HG03521 (cell line): ENCODE data around the gene ASB4.
"Not testable (repeated sequence)": the region's sequence is repeated elsewhere in the genome, so short reads cannot be mapped to it uniquely, and the experiment has no call there.

Source experiments
- ATAC-seq: cut with Tn5 transposase; IDR thresholded peaks from one replicate; pipeline ENCODE4 v1.9.1; 2021; ENCODE audit warnings: mild to moderate bottlenecking, moderate library complexity; ENCODE audit not compliant: unreplicated experiment

ASB4 gene

DNA sequence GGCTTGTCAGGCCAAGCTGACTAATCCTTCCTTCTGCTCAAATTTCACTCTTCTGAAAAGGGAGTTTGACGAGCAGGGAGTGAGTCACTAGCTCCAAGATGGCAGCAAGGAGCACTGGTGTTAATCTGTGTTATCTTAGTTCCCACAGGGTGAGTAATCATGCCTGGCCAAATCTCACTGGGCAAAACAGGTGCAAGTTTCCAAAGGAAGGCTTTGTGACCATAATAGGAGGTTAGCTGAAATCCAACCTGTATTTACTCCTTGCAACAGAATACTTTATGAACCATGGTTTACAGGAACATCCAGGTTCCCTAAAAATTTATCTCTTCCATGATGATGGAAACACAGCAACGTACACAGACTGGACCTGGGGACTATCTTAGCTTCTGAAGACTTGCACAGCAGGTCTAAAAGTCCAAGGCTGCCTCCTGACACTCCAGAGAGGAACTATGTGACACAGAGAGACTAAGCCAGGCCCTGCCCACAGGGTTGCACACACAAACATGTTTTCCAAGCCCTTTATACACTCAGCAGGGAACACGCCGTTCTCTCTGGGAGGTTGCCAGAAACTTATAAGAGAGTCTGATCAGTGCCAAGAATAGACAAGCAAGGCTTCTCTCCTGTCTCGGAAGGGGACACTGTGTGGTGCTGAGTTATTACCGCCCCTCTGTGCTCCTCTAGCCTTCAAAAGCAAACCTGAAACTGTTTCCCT lies 64.2 kb downstream of the ASB4 start:
- ATAC-seq: no peak

DNA sequence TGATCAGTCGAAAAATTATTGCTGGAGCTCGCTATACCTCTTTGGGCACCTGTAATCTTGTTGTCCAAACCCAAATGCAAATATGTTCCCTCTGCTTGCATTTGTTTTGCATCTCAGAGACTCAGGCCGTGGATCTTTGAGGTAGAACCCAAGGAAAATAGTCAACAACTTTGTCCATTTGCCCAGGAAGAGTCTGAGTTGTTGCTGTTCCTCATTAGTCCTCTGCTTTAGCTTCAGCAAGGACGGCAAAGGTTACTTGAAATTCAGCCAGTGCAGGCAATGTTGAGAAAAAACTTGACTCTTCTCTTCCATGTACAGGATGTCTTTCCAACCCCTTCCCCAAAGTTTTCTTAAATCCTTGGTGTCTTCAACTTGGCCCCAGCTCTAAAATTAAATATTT lies 64.8 kb downstream of the ASB4 start:
- ATAC-seq: no peak

DNA sequence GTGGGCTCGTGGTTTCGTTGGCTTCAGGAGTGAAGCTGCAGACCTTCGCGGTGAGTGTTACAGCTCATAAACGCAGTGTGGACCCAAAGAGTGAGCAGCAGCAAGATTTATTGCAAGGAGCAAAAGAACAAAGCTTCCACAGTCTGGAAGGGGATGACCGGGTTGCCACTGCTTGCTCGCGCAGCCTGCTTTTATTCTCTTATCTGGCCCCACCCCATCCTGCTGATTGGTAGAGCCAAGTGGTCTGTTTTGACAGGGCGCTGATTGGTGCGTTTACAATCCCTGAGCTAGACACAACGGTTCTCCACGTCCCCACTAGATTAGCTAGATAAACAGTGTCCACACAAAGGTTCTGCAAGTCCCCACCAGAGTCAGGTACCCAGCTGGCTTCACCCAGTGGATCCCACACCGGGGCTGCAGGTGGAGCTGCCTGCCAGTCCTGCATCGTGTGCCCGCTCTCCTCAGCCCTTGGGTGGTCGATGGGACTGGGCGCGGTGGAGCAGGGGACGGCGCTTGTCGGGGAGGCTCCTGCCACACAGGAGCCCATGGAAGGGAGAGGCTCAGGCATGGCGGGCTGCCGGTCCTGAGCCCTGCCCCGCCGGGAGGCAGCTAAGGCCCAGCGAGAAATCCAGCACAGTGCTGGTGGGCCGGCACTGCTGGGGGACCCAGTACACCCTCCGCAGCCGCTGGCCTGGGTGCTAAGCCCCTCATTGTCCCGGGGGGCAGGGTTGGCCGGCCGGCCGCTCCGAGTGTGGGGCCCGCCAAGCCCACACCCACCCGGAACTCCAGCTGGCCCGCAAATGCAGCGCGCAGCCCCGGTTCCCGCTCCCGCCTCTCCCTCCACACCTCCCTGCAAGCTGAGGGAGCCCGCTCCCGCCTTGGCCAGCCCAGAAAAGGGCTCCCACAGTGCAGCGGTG lies 66.5 kb downstream of the ASB4 start:
- not testable (repeated sequence) for ATAC-seq

DNA sequence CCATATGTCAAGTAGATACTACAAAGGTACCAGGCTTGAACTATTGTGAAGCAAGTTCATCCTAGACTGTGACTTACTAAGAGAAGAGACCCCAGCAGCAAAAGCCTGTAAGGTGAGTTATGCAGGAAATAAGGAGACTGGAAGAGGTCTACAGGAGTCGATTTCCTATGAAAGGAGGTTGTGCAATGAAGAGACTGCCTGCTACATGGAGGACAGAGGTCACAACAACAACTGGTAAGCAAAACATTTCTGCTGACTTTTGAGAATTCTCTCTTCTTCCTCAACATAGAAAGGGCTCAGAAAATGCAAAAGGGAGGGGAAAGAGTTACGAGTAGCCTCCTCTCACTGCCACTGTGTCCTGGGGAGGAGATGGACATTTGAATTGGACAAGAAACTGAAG lies 68.2 kb downstream of the ASB4 start:
- ATAC-seq: no peak

DNA sequence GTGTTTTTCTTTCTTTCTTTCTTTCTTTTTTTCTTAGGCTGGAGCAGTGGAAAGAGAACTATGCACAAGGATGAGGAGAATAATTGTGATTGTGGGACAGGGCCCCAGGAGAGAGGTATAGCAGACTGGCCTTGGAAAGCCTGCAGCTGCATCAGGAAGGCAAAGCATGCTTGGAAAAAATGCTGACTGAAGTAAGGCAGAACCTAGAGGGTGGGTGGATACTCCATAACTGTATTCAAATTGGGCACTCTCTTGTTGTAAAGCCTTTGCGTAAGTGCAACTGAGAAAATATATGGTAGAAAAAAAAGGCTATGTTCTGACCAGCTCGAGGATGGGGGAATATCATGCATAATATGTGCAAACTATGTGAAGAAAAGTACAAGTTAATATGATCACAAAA lies 71.0 kb downstream of the ASB4 start:
- no peak for ATAC-seq

DNA sequence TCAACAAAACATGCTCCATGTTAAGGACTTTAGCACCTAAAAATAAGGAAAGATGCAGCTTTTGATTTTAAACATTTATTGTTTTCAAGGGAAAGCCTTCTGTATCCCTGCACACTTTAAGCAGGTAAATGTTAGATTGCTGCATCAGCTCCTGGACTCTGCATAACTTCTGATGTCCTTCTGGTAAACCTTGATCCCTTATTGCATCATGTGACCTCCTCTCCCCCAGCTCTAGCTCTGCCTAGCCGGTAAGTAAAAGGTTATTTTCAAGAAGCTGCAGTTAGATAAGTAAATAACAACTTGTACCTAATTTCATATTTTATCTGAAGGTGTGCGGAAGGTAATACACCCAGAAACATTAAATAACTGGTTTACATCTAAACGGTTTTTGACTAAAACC lies 73.1 kb downstream of the ASB4 start:
- ATAC-seq: no peak

DNA sequence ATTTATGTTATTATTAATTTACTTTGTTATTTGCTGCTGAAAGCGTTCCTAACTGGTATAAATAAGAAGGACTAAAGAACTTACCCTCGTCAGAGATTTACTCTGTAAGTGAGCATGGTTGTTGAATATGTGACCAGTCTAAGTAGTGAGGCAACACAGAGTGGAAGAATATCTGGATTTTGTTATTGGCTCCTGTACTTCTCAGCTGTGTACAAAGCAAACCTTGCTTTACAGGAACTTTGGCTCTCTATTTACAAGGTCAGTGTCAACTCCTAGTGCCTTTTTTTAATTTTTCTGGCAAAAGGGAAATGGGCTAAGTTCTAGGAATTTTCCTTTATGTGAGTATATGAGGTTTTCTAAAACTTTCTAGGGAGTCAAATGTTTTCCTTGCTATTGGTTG lies 74.9 kb downstream of the ASB4 start:
- no peak for ATAC-seq

DNA sequence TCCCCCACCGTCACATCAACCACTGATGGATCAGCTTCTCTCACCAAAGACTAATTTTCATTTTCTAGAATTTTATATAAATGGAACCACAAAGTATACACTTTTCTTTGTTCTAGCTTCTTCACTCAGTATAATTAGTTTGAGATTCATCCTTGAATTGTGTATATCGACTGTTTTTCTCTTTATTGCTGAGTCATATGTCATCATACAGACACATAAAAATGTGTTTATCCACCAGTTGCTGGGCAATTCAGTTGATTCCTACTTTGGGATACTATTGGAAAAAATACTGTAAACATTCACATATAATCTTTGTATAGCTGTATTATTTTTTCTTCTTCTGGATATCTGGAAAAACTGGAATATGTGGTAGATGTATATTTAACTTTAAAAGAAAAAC lies 84.0 kb downstream of the ASB4 start:
- no peak for ATAC-seq

DNA sequence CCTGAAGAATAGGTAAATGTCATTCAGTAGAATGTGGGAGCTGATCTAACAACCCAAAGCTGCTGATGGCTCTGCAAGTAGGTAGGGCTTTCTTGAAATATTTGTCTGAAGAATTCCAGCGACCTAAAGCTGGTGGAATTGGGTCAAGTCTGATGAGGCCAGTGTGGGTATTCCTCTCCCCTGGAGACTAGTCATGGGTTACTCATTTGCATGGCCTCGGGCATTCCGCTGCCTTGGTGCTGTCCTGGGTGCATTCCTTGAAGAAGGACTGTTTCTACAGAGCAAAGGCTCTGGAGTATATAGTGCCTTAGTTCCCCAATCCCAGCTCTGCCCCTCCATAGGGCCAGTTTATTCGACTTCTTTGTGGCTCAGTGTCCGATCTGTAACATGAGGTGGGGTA lies 91.4 kb downstream of the ASB4 start:
- no peak for ATAC-seq

DNA sequence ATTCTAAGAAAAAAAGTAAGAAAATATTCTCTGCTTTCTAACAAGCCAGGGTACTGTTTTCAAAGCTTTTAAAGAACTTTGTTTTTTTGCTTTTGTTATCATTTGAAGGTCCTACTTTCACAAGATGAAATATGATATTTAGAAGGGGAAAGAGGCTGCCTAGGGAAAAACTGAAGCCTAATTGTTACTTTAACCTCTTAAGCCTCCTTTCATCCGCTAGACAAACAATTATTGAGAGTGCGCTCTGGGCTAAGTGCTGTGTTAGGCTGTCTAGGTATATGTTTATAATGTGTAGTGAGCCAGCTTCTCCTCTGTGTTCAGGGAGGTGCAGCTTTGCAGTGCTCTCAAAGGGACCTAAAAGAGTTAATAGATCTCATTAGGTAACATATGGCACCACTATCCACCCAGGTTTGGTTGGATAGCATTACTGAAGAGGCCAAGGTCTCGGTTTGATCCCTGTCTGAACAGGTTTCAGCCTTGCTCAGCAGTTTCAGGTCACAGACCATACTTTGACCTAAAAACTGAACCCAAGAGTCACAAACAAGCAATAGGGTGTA lies 92.6 kb downstream of the ASB4 start:
- ATAC-seq: no peak

DNA sequence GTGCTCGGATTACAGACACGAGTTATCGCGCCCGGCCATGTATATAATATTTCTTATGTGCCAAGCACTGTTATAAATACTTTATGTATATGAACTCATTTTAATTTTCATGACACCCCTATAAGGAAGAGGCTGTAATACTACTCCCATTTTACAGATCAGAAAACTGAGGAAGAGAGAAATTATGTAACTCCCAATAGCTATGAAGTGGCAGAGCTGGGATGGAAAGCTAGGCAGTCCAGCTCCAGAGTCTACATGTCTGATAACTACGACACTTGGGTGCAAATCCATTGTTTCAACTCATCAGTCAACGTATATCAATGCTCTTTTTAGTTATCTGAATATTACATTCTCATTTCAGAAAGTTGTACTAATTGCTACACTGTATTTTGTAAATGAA lies 93.6 kb downstream of the ASB4 start:
- ATAC-seq: no peak

DNA sequence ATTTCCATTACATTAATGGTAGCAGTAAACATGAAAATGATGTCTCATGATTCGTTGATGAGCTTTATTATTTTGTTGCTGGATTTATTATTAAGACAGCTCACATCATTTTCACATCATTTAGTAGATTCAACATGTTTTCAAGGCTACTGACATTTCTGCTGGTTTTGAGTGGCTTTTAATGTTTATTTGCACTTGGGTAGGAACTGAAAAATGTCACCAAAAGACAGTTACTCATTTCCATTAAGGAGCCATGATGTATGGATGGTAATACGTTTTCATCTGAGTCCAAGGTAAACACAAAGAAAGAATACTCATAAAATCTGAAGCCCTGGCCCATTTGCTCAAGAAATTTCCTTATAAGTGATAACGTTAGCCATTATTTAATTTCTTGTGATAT lies 95.7 kb downstream of the ASB4 start:
- no peak for ATAC-seq

DNA sequence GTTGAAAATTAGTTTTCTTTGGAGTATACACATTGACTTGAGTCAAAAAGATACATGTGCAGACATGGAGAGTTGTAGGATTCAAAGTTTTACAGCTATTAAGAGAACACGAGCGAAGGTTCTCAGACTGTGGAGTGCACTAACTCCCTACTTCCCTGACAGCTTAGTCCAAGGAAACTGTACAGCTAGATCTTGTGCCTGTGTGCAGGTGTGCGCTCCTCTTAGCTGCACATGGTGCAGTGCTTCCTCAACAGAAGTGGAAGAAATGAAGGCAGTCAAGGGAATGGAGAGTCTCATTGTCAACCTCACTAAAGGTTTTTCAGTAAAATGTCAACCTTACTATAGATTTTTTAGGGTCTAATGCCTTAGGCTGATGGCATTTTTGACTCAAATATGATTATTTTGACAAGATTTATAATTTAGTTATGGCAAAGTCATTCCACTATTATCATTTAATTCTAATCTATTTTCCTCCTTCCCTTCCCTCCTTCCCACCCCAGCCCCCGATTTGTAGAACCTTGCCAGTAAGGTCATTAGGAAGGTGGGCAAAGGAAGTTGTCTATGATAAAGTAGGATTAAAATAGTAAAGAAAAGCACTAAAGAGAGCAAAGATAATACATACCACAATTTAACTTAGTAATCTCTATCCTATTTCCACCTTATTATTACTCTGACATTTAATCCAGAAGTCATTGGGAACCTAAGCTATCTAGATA lies 97.0 kb downstream of the ASB4 start:
- no peak for ATAC-seq

DNA sequence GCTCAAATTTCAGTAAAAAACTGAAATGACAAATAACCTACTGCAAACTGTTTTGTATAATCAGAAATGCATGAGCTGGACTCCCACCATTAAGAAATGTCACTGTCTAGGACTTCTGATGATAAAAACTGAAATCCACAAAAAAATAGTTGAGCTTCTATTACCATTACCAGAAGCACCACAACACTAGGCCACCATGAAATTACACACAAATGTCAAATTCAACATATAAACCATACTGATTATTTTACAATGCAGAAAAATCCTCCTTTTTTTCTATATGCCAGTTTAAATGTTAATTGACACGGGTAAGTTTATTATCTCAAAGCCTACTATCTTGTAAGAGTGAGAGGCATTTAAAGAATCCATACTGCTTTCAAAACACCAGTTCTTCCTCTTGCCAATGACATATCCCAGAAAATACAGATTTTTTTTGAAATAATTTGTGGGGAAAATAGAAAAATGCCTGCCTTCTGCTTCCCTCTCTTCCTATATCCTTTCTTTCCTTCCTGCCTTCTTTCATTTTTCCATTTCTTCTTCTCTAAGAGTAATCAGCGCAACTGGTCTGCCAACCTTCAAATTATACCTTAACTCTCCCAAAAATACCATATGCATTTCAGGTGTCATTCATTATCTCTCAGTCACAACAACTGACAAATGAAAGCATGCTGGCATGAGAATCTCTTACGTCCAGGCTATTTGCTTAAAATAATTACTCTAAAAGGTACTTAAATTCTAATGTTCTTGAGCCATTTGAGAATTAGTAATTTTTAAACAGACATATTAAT lies 98.3 kb downstream of the ASB4 start:
- ATAC-seq: no peak

DNA sequence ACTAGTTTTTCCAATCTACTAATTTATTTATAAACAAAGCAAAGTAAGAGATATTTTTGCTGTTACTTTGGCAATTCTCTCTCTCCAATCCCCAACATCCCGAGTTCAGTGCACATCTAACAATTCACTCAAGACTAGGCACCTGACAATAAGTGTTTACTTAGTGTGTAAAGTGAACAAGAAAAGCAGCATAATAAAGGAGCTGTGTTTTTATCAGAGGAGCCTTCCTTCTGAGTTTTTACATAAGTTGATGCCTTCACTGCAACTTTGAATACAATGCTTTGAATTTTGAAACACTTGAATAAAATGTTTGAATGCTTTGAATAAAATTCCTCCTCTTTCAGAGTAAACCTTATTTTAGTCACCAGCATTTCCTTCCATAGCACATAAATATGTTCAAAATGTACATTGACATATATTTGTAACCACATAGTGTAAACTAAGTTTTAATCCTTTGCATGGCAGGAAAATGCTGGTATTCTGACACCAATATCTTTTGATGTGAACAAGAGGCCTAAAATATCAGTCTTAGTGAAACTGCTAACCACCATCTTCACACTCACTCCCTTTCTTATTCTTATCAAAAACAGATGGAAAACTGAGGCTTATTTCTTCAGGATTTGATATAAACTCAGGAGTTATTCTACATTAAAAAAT lies 99.2 kb downstream of the ASB4 start:
- ATAC-seq: no peak

DNA sequence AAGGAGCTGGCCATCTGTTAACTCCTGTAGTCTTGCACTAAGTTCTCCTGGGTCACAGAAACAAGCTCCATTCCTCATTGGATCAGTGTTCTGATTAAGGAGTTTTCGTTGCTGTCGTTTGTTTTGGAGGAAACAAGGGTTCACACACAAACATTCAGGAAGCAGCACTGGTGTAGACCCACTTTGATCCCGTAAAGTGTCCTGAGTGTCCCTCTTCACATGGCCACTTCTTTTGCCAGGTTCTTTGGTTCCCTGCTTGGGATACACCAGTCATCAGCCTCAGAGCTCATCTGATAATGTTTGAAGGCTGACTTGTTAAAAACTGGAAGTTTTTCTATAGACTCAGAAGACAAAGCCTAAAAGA lies 99.7 kb downstream of the ASB4 start:
- no peak for ATAC-seq

DNA sequence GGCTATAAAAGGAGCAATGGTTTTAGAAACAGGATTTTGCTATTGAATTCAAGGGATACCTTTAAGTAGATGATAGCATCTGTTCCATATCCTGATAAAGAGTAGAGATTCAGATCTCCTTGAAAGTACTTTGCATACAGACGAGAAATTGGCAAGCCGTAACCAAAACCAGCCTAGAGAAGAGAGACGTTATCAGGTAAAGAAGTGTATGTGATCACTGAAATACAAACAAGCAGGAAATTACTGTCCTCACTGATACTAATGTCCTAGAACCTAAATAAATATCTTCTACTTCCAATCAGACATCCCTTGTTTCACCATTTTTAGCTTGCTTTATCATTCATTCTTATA lies 101.2 kb downstream of the ASB4 start:
- no peak for ATAC-seq

DNA sequence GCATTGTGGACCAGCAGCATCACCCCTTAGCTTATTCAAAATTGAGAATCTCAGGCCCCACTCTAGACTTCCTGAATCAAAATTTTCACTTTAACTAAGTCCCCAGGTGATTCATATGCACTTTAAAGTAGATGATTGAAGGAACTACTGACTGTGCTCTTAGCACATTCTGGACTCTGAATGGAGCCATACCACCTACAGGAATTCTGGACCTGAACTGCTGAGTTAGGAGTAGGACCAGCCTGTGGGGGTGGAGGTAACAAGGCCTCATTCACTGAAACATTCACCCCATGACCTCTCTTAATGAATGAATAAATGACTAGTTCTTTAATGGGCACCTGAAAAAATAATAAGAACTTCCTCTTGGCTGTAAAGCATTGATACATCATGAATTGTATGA lies 103.3 kb downstream of the ASB4 start:
- no peak for ATAC-seq

DNA sequence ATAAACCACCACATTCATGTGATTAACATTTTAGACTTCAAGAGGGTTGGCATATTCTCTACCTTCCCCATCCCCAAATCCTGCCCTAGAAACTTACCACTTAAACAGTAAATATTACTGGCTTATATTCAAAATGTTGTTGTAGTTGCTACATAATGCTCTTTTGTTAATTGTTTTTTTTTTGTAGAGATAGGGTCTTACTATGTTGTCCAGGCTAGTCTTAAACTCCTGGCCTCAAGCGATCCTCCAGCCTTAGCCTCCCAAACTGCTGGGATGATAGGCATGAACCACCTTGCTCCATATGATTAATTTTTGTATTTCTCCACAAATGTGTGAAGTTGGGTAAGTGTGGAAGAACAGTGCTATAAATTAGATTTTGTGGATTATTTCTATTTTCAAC lies 104.0 kb downstream of the ASB4 start:
- ATAC-seq: no peak
